ENCODE data around the gene SYTL1.

The SYTL1 gene

GRCh38 chr1:27358038-27358927 lies 16.5 kb downstream of the SYTL1 start:
- no peaks in the 10 kb centered on the region for H3K9me3 ChIP-seq
- no peak overlapping the region for H3K4me3 ChIP-seq (ENCODE audit: low read depth, low read length)
- no peaks in the 10 kb centered on the region for H3K27me3 ChIP-seq
- H3K36me3 ChIP-seq, result no peaks in the 10 kb centered on the region
- H3K4me1 ChIP-seq, result no peaks in the 10 kb centered on the region
- no peak for TF ChIP-seq CTCF (IDR thresholded peaks at IDR 0.05; ENCODE audit: low read depth, low read length)
- DNase-seq, result no peak

GRCh38 chr1:27358928-27359313 lies 17.1 kb downstream of the SYTL1 start:
- H3K36me3 ChIP-seq, result no peaks in the 10 kb centered on the region
- H3K4me3 ChIP-seq (ENCODE audit: low read depth, low read length), result no peak overlapping the region
- H3K27me3 ChIP-seq, result no peaks in the 10 kb centered on the region
- no peaks in the 10 kb centered on the region for H3K4me1 ChIP-seq
- no peak for TF ChIP-seq CTCF (IDR thresholded peaks at IDR 0.05; ENCODE audit: low read depth, low read length)
- H3K9me3 ChIP-seq, result no peaks in the 10 kb centered on the region
- no peak for DNase-seq

GRCh38 chr1:27359822-27360158 lies 18.0 kb downstream of the SYTL1 start:
- H3K4me1 ChIP-seq, result no peaks in the 10 kb centered on the region
- H3K4me3 ChIP-seq (ENCODE audit: low read depth, low read length), result no peak overlapping the region

GRCh38 chr1:27360159-27361043 lies 18.6 kb downstream of the SYTL1 start:
- Histone ChIP-seq H3K9me3 (no peaks in the 10 kb centered on the region), H3K36me3 (no peaks in the 10 kb centered on the region), H3K4me3 (ENCODE audit: low read depth, low read length) (no peak overlapping the region), H3K4me1 (no peaks in the 10 kb centered on the region; the same call in 1 of the 2 replicates), H3K27me3 (no peaks in the 10 kb centered on the region)
- TF ChIP-seq CTCF (IDR thresholded peaks at IDR 0.05; ENCODE audit: low read depth, low read length), result no peak
- no peak for DNase-seq

More at GRCh38 chr1:27359822-27360158, 18.0 kb downstream of the SYTL1 start:
- Histone ChIP-seq H3K36me3 (no peaks in the 10 kb centered on the region), H3K9me3 (no peaks in the 10 kb centered on the region), H3K27me3 (no peaks in the 10 kb centered on the region)
- no peak for DNase-seq
- no peak for TF ChIP-seq CTCF (IDR thresholded peaks at IDR 0.05; ENCODE audit: low read depth, low read length)

GRCh38 chr1:27361044-27361402 lies 19.2 kb downstream of the SYTL1 start:
- Histone ChIP-seq H3K27me3 (no peaks in the 10 kb centered on the region), H3K4me1 (no peaks in the 10 kb centered on the region; the same call in 1 of the 2 replicates), H3K36me3 (no peaks in the 10 kb centered on the region), H3K4me3 (ENCODE audit: low read depth, low read length) (no peak overlapping the region), H3K9me3 (no peaks in the 10 kb centered on the region)
- TF ChIP-seq CTCF (IDR thresholded peaks at IDR 0.05; ENCODE audit: low read depth, low read length), result no peak
- no peak for DNase-seq
